Caco-2 (cell line): Measurements from ENCODE around the gene ASCC1. TPM values are rescaled to one million over a fixed set of nuclear protein-coding genes. Genes with fewer than 3 reads are reported as not detected.
"Not testable (repeated sequence)": the region's sequence is repeated elsewhere in the genome, so short reads cannot be mapped to it uniquely, and the experiment has no call there.

Experiments used
- BruUV-seq: library from RNA; stranded (reverse); fragments of 400-500 nt; replicated peaks from 2 replicates; lab custom pipeline; 2021; lab: Mats Ljungman, UMichigan
- CTCF ChIA-PET: fragments of 300-600 bp; sonication (Branson Sonifier 250); formaldehyde crosslinking; loops from one replicate; lab custom pipeline; 2022; ENCODE audit warnings: antibody characterized with exemption; lab: Charles Lee
- POLR2A ChIA-PET: fragments of 300-600 bp; sonication (Branson Sonifier 250); formaldehyde crosslinking; loops from one replicate; lab custom pipeline; 2022; ENCODE audit warnings: antibody characterized with exemption; lab: Charles Lee
- DNase-seq, 2 experiments: peaks; one replicate each; pipeline versions ENCODE4 v3.0.0 to v3.0.0-alpha.2; 2020 to 2022
- H3K27me3 ChIP-seq: replicated peaks from 2 replicates; pipeline ENCODE4 v1.6.0; 2011; ENCODE audit warnings: low read length; ENCODE audit not compliant: control insufficient read depth, insufficient read depth
- H3K36me3 ChIP-seq: 2 replicates; pipeline ENCODE4 v1.5.1; 2011; ENCODE audit warnings: low read length; ENCODE audit not compliant: control insufficient read depth, insufficient read depth
- H3K4me1 ChIP-seq: fragments of 250-450 bp; sonication (Bioruptor Pico); 2 replicates; pipeline ENCODE4 v1.5.1; 2020; ENCODE audit warnings: mild to moderate bottlenecking
- H3K4me3 ChIP-seq: 2 replicates; pipeline ENCODE4 v1.5.1; 2011; ENCODE audit warnings: low read depth, mild to moderate bottlenecking, control low read depth, low read length
- H3K9me3 ChIP-seq: fragments of 250-450 bp; sonication (Bioruptor Pico); 2 replicates; pipeline ENCODE4 v1.5.1; 2020; ENCODE audit warnings: mild to moderate bottlenecking, moderate library complexity
- H3K27ac Mint-ChIP-seq: one replicate; pipeline ENCODE4 v1.8.0; 2022; ENCODE audit warnings: mixed read lengths; ENCODE audit not compliant: unreplicated experiment
- H3K27me3 Mint-ChIP-seq: one replicate; pipeline ENCODE4 v1.8.0; 2022; ENCODE audit warnings: mixed read lengths; ENCODE audit not compliant: insufficient read depth, unreplicated experiment
- H3K36me3 Mint-ChIP-seq: one replicate; pipeline ENCODE4 v1.8.0; 2022; ENCODE audit warnings: mild to moderate bottlenecking, mixed read lengths; ENCODE audit not compliant: insufficient read depth, unreplicated experiment
- H3K4me1 Mint-ChIP-seq: one replicate; pipeline ENCODE4 v1.8.0; 2022; ENCODE audit warnings: low read depth, mixed read lengths; ENCODE audit not compliant: unreplicated experiment
- H3K4me3 Mint-ChIP-seq: one replicate; pipeline ENCODE4 v1.8.0; 2022; ENCODE audit warnings: mild to moderate bottlenecking, moderate library complexity, mixed read lengths; ENCODE audit not compliant: unreplicated experiment
- H3K9me3 Mint-ChIP-seq: one replicate; pipeline ENCODE4 v1.8.0; 2022; ENCODE audit warnings: mixed read lengths; ENCODE audit not compliant: unreplicated experiment
- intact Hi-C: fragments of 100-400 bp; cut with micrococcal nuclease; formaldehyde crosslinking; loops from one replicate; pipeline ENCODE4 v1.10.0; 2022; ENCODE audit not compliant: unreplicated experiment
- total RNA-seq: library from RNA; stranded (reverse); gene quantifications from 2 replicates; pipeline ENCODE4 v1.2.3, GENCODE V29; 2022
- TF ChIP-seq, protein P1 (sequence below), 2 experiments: fragments of 200-600 bp in 1 of 2; IDR thresholded peaks; 1 replicate in 1 of 2; 2 replicates in 1 of 2; pipeline versions ENCODE4 v1.5.1 to v1.8.0; 2011 to 2022; ENCODE audit warnings: antibody characterized with exemption in 1 of 2, control low read depth in 1 of 2, inconsistent platforms in 1 of 2, low read depth in 1 of 2, low read length in 1 of 2, mild to moderate bottlenecking in 1 of 2, moderate library complexity in 1 of 2; ENCODE audit not compliant: insufficient read depth in 1 of 2, severe bottlenecking in 1 of 2, unreplicated experiment in 1 of 2

ASCC1 gene
- total RNA-seq, 1 experiment from 2014 or later = 73.7 TPM

DNA sequence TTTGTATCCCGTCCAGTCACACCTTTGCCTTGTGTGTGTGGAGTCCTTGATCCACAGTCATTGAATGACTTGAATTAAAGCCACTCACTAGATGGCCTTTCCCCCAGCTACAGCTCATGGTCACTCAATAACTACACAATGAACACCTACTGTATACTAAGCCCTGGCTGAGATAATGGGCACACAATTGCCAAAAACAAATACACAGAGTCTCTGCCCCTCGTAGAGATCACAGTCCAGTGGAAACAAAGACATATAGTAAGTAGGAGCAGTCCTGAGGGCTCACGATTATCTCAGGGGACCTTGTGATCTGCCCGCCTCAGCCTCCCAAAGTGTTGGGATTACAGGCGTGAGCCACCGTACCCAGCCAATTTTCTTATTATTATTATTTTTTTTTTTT lies 35.6 kb upstream of the ASCC1 start:
- intact Hi-C loops = no loop called here
- Histone ChIP-seq H3K36me3 (no peaks in the 10 kb centered on the region), H3K27me3 (no peaks in the 10 kb centered on the region), H3K4me3 (no peak overlapping the region), H3K4me1 (peaks cover 13% of the 10 kb centered on the region), H3K9me3 (no peaks in the 10 kb centered on the region)
- TF ChIP-seq, protein P1, sequence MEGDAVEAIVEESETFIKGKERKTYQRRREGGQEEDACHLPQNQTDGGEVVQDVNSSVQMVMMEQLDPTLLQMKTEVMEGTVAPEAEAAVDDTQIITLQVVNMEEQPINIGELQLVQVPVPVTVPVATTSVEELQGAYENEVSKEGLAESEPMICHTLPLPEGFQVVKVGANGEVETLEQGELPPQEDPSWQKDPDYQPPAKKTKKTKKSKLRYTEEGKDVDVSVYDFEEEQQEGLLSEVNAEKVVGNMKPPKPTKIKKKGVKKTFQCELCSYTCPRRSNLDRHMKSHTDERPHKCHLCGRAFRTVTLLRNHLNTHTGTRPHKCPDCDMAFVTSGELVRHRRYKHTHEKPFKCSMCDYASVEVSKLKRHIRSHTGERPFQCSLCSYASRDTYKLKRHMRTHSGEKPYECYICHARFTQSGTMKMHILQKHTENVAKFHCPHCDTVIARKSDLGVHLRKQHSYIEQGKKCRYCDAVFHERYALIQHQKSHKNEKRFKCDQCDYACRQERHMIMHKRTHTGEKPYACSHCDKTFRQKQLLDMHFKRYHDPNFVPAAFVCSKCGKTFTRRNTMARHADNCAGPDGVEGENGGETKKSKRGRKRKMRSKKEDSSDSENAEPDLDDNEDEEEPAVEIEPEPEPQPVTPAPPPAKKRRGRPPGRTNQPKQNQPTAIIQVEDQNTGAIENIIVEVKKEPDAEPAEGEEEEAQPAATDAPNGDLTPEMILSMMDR (IDR thresholded peaks at IDR 0.05; ENCODE audit: insufficient read depth in 1 of 2, low read depth in 1 of 2, low read length in 1 of 2, severe bottlenecking in 1 of 2, unreplicated experiment in 1 of 2) = no peak
- H3K4me1 Mint-ChIP-seq = peaks cover 8% of the 10 kb centered on the region
- H3K27ac Mint-ChIP-seq = peak overlapping the region; percentile 32
- ChIA-PET CTCF (no interaction called here), POLR2A (interaction anchor here (0.5 to 0.7 kb wide), 2 partner anchors 9 to 22 kb away, joined by 3 to 7 read pairs; partner anchors contain the start of gene DDIT4)
- H3K36me3 Mint-ChIP-seq = no peaks in the 10 kb centered on the region
- DNase-seq = no peak
- no TSS peak for BruUV-seq
- H3K9me3 Mint-ChIP-seq = no peaks in the 10 kb centered on the region
- no peak overlapping the region for H3K4me3 Mint-ChIP-seq
- no peaks in the 10 kb centered on the region for H3K27me3 Mint-ChIP-seq

DNA sequence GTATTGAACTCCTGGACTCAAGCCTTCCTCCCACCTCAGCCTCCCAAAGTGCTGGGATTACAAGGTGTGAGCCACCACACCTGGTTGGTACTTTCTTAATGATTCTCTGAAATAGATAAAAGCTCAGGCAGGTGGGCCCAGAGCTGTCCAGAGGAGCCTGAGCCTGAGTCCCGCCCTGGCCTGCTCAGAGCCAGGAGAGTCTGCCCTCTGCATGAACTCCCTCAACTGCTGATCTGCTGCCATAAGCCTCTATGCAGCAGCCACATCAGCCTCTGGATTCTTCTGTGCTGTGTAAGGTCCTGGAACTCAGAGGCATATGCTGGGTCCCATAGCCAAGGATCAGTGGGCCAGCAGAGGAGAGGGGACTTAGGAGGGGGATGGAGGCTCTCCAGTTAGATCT lies 34.6 kb upstream of the ASCC1 start:
- BruUV-seq = no TSS peak
- peaks cover 14% of the 10 kb centered on the region for H3K4me1 ChIP-seq
- Mint-ChIP-seq H3K9me3 (no peaks in the 10 kb centered on the region), H3K4me1 (peaks cover 8% of the 10 kb centered on the region), H3K36me3 (no peaks in the 10 kb centered on the region), H3K4me3 (no peak overlapping the region), H3K27me3 (no peaks in the 10 kb centered on the region), H3K27ac (no peak overlapping the region)
- ChIA-PET POLR2A (interaction anchor here (0.7 kb wide), 1 partner anchor 23 kb away, joined by 7 read pairs; the partner anchor contains the start of gene DDIT4), CTCF (no interaction called here)
- H3K4me3 ChIP-seq = no peak overlapping the region
- H3K9me3 ChIP-seq = no peaks in the 10 kb centered on the region
- no peaks in the 10 kb centered on the region for H3K36me3 ChIP-seq
- intact Hi-C loops = no loop called here
- TF ChIP-seq, protein P1 (IDR thresholded peaks at IDR 0.05; ENCODE audit: insufficient read depth in 1 of 2, low read depth in 1 of 2, low read length in 1 of 2, severe bottlenecking in 1 of 2, unreplicated experiment in 1 of 2) = no peak
- no peak for DNase-seq
- no peaks in the 10 kb centered on the region for H3K27me3 ChIP-seq

DNA sequence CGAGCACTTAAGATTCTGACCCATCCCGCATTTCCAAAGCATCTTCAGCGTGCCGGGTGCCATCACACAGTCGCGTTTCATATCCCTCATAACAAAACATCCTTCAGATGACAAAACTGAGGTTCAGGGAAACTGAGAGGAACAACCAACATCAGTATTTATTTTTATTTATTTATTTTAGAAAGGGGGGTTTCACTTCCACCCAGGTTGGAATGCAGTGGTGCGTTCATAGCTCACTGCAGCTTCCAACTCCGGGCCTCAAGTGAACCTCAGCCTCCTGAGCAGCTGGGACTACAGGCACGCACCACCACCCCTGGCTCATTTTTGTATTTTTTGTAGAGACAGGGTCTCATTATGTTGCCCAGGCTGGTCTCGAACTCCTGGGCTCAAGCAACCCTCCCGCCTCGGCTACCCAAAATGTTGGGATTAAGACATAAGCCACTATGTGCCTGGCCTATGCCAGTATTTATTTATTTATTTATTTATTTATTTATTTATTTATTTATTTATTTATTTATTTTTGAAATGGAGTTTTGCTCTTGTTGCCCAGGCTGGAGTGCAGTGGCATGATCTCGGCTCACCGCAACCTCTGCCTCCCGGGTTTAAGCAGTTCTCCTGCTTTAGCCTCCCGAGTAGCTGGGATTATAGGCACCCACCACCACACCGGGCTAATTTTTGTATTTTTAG lies 33.2 kb upstream of the ASCC1 start:
- intact Hi-C loops, H3K4me3 Mint-ChIP-seq, H3K36me3 ChIP-seq, H3K27me3 Mint-ChIP-seq, H3K9me3 ChIP-seq, BruUV-seq, H3K27me3 ChIP-seq, H3K27ac Mint-ChIP-seq, H3K9me3 Mint-ChIP-seq, H3K36me3 Mint-ChIP-seq, H3K4me1 Mint-ChIP-seq, DNase-seq, H3K4me3 ChIP-seq: not testable (repeated sequence)
- CTCF ChIA-PET = interaction anchor here (0.6 kb wide), 1 partner anchor 26 kb away, joined by 3 read pairs; no protein-coding TSS in a partner anchor
- peaks cover 18% of the 10 kb centered on the region for H3K4me1 ChIP-seq
- POLR2A ChIA-PET = interaction anchor here (0.6 to 1.0 kb wide), 2 partner anchors 11 to 189 kb away, joined by 3 read pairs; no protein-coding TSS in a partner anchor
